ENCODE data around the gene RPLP1.

GRCh38 chr15:69502470-69503045 lies 49.9 kb downstream of the RPLP1 start:
- TF ChIP-seq CTCF (IDR thresholded peaks at IDR 0.05; ENCODE audit: low read depth, low read length, poor library complexity, severe bottlenecking) (peak; percentile 41), EZH2phosphoT487 (IDR thresholded peaks at IDR 0.05; ENCODE audit: borderline replicate concordance, low read length) (no peak)

Measured in DOHH2 (cell line).